GM12892 (cell line): ENCODE data around the gene MLXIPL.

ENCODE experiments used
- POLR2A ChIP-seq: IDR thresholded peaks from 2 replicates; pipeline ENCODE4 v1.6.1; 2011; ENCODE audit warnings: low read depth, low read length, control low read depth
- POLR2AphosphoS5 ChIP-seq: IDR thresholded peaks from 2 replicates; pipeline ENCODE4 v1.6.1; 2011; ENCODE audit warnings: low read depth, low read length, control low read depth
- TAF1 ChIP-seq: IDR thresholded peaks from 2 replicates; pipeline ENCODE4 v1.6.1; 2011; ENCODE audit warnings: low read depth, mild to moderate bottlenecking, control low read depth, low read length, borderline replicate concordance

DNA sequence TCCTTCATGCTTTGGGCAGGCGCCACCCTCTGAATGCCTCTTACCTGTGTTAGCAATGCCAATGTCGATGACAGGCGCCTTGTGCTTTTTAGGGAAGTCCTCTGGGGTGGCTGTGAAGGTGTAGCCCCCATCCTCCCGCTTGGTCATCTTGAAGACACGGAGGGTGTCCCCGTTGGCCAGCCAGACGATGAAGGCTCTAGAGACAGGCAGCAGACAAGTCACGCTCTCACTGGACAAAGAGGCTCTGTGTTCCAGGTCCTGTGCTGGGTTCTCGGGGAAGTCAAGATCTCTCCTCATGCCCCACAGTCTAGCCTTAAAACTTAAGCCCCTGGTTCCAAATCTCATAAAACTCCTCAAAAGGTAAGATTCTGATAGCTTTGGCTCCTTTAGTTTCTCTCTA is 51.0 kb downstream of the MLXIPL start:
- no peak for TF ChIP-seq POLR2AphosphoS5
- TF ChIP-seq POLR2A = no peak
- no peak for TF ChIP-seq TAF1
